ENCODE data around the gene MUTYH.

The MUTYH gene

GRCh38 chr1:45340816-45341466 is 701 bp upstream of the MUTYH start:
- H3K9me3 Mint-ChIP-seq, result no peaks in the 10 kb centered on the region
- peaks cover 41% of the 10 kb centered on the region for H3K36me3 Mint-ChIP-seq
- CTCF ChIA-PET, result interaction anchor here (0.6 to 3.0 kb wide), 8 partner anchors 10 to 327 kb away, joined by 3 to 28 read pairs (median 9); partner anchors contain the start of gene TESK2
- peak overlapping the region; percentile 98 for H3K4me3 Mint-ChIP-seq
- peak; percentile 40 for DNase-seq
- no peaks in the 10 kb centered on the region for H3K27me3 Mint-ChIP-seq
- peaks cover 45% of the 10 kb centered on the region for H3K4me1 Mint-ChIP-seq
- H3K27ac Mint-ChIP-seq, result peak overlapping the region; percentile 99

- no peak for DNase-seq
- Mint-ChIP-seq H3K36me3 (peaks cover 38% of the 10 kb centered on the region), H3K4me3 (peak overlapping the region; percentile 98), H3K9me3 (no peaks in the 10 kb centered on the region), H3K27ac (peak overlapping the region; percentile 61), H3K27me3 (no peaks in the 10 kb centered on the region), H3K4me1 (peaks cover 70% of the 10 kb centered on the region)
- CTCF ChIA-PET, result interaction anchor here (0.5 kb wide), 1 partner anchor 593 kb away, joined by 3 read pairs; no protein-coding TSS in a partner anchor
These were observed 2.5 kb downstream of the MUTYH start for GRCh38 chr1:45337630-45338325.

- no peaks in the 10 kb centered on the region for H3K27me3 Mint-ChIP-seq
- DNase-seq, result no peak
- H3K27ac Mint-ChIP-seq, result no peak overlapping the region
- CTCF ChIA-PET, result no interaction called here
- no peak overlapping the region for H3K4me3 Mint-ChIP-seq
- H3K4me1 Mint-ChIP-seq, result peaks cover 54% of the 10 kb centered on the region
- H3K36me3 Mint-ChIP-seq, result peaks cover 31% of the 10 kb centered on the region
- no peaks in the 10 kb centered on the region for H3K9me3 Mint-ChIP-seq
These were observed 4.3 kb downstream of the MUTYH start for GRCh38 chr1:45335855-45336324.

- peak overlapping the region; percentile 44 for H3K27ac Mint-ChIP-seq
- H3K4me3 Mint-ChIP-seq, result no peak overlapping the region
- H3K36me3 Mint-ChIP-seq, result peaks cover 31% of the 10 kb centered on the region
- H3K4me1 Mint-ChIP-seq, result peaks cover 51% of the 10 kb centered on the region
- CTCF ChIA-PET, result interaction anchor here (1.5 kb wide), 1 partner anchor 158 kb away, joined by 4 read pairs; no protein-coding TSS in a partner anchor
- no peaks in the 10 kb centered on the region for H3K9me3 Mint-ChIP-seq
- DNase-seq, result peak; percentile 33
- H3K27me3 Mint-ChIP-seq, result no peaks in the 10 kb centered on the region
These were observed 5.7 kb downstream of the MUTYH start for GRCh38 chr1:45334308-45335245.

- H3K9me3 Mint-ChIP-seq, result no peaks in the 10 kb centered on the region
- CTCF ChIA-PET, result interaction anchor here (1.3 kb wide), 1 partner anchor 16 kb away, joined by 3 read pairs; no protein-coding TSS in a partner anchor
These were observed 7.9 kb downstream of the MUTYH start for GRCh38 chr1:45332346-45332720.

GRCh38 chr1:45331436-45332345 is 8.5 kb downstream of the MUTYH start:
- no peaks in the 10 kb centered on the region for H3K9me3 Mint-ChIP-seq
- peaks cover 17% of the 10 kb centered on the region for H3K36me3 Mint-ChIP-seq
- CTCF ChIA-PET, result interaction anchor here (0.5 to 1.3 kb wide), 2 partner anchors 17 to 568 kb away, joined by 3 read pairs; no protein-coding TSS in a partner anchor
- no peak overlapping the region for H3K4me3 Mint-ChIP-seq
- no peak overlapping the region for H3K27ac Mint-ChIP-seq
- peaks cover under 1% of the 10 kb centered on the region for H3K27me3 Mint-ChIP-seq
- no peak for DNase-seq
- peaks cover 51% of the 10 kb centered on the region for H3K4me1 Mint-ChIP-seq

More at GRCh38 chr1:45332346-45332720, 7.9 kb downstream of the MUTYH start:
- H3K27ac Mint-ChIP-seq, result no peak overlapping the region
- no peak overlapping the region for H3K4me3 Mint-ChIP-seq
- no peak for DNase-seq
- peaks cover 51% of the 10 kb centered on the region for H3K4me1 Mint-ChIP-seq
- H3K36me3 Mint-ChIP-seq, result peaks cover 19% of the 10 kb centered on the region
- H3K27me3 Mint-ChIP-seq, result no peaks in the 10 kb centered on the region

GRCh38 chr1:45329445-45329844 is 10.8 kb downstream of the MUTYH start:
- peaks cover 41% of the 10 kb centered on the region for H3K4me1 Mint-ChIP-seq
- peaks cover 12% of the 10 kb centered on the region for H3K27me3 Mint-ChIP-seq
- CTCF ChIA-PET, result no interaction called here
- no peak overlapping the region for H3K27ac Mint-ChIP-seq
- H3K36me3 Mint-ChIP-seq, result peaks cover 17% of the 10 kb centered on the region
- H3K9me3 Mint-ChIP-seq, result no peaks in the 10 kb centered on the region
- H3K4me3 Mint-ChIP-seq, result no peak overlapping the region
- DNase-seq, result no peak

- Mint-ChIP-seq H3K4me3 (peak overlapping the region; percentile 46), H3K27ac (peak overlapping the region; percentile 30), H3K36me3 (peaks cover 13% of the 10 kb centered on the region), H3K4me1 (peaks cover 33% of the 10 kb centered on the region), H3K9me3 (no peaks in the 10 kb centered on the region), H3K27me3 (peaks cover 12% of the 10 kb centered on the region)
- no peak for DNase-seq
- CTCF ChIA-PET, result interaction anchor here (2.0 kb wide), 1 partner anchor 11 kb away, joined by 6 read pairs; the partner anchor contains the start of gene TOE1
These were observed 11.6 kb downstream of the MUTYH start for GRCh38 chr1:45328680-45329079.

- peak overlapping the region; percentile 69 for H3K27ac Mint-ChIP-seq
- peak overlapping the region; percentile 78 for H3K4me3 Mint-ChIP-seq
- DNase-seq, result peak; percentile 26
- H3K27me3 Mint-ChIP-seq, result peaks cover 12% of the 10 kb centered on the region
- CTCF ChIA-PET, result interaction anchor here (1.2 to 2.0 kb wide), 2 partner anchors 12 to 24 kb away, joined by 4 to 6 read pairs; partner anchors contain the start of gene TOE1
- no peaks in the 10 kb centered on the region for H3K9me3 Mint-ChIP-seq
- peaks cover 30% of the 10 kb centered on the region for H3K4me1 Mint-ChIP-seq
- H3K36me3 Mint-ChIP-seq, result peaks cover 6% of the 10 kb centered on the region
These were observed 12.4 kb downstream of the MUTYH start for GRCh38 chr1:45327644-45328515.

- Mint-ChIP-seq H3K27me3 (peaks cover 12% of the 10 kb centered on the region), H3K4me3 (peak within 1 kb of the TSS; percentile 78), H3K27ac (peak within 1 kb of the TSS; percentile 69), H3K9me3 (no peaks in the 10 kb centered on the region), H3K4me1 (peaks cover 30% of the 10 kb centered on the region), H3K36me3 (peaks cover 5% of the 10 kb centered on the region)
- CTCF ChIA-PET, result interaction anchor here (1.2 to 2.0 kb wide), 2 partner anchors 13 to 23 kb away, joined by 4 to 6 read pairs; partner anchors contain the start of gene TOE1
- DNase-seq, result peak; percentile 79
These were observed 13.3 kb downstream of the MUTYH start, which contains the start of gene HPDL for GRCh38 chr1:45326627-45327623. Gene HPDL (plus strand): TSS chr1:45326895. CDS start chr1:45327149, 254 bp downstream.

- Mint-ChIP-seq H3K4me3 (peak overlapping the region; percentile 78), H3K4me1 (peaks cover 30% of the 10 kb centered on the region), H3K27me3 (peaks cover 12% of the 10 kb centered on the region), H3K36me3 (peaks cover 5% of the 10 kb centered on the region), H3K9me3 (no peaks in the 10 kb centered on the region), H3K27ac (peak overlapping the region; percentile 62)
- CTCF ChIA-PET, result interaction anchor here (0.9 kb wide), 1 partner anchor 167 kb away, joined by 4 read pairs; no protein-coding TSS in a partner anchor
- DNase-seq, result no peak
These were observed 14.3 kb downstream of the MUTYH start for GRCh38 chr1:45325851-45326506.
